SJSA1 (cell line): Measurements from ENCODE around the gene LRMDA. TPM values are rescaled to one million over a fixed set of nuclear protein-coding genes. Genes with fewer than 3 reads are reported as not detected.
"Not testable (repeated sequence)": the region's sequence is repeated elsewhere in the genome, so short reads cannot be mapped to it uniquely, and the experiment has no call there.

ENCODE experiments used
- DNase-seq, 2 experiments: peaks; one replicate each; pipeline ENCODE4 v3.0.0-alpha.2; 2015 to 2020; ENCODE audit warnings: low spot score in 2 of 2, low read depth in 1 of 2
- H3K27ac ChIP-seq: fragments of 250-450 bp; sonication (Bioruptor Pico); 2 replicates; pipeline ENCODE4 v1.5.1; 2020; ENCODE audit warnings: mild to moderate bottlenecking, moderate library complexity
- H3K27me3 ChIP-seq: fragments of 250-450 bp; sonication (Bioruptor Pico); replicated peaks from 2 replicates; pipeline ENCODE4 v1.5.1; 2020; ENCODE audit warnings: mild to moderate bottlenecking, moderate library complexity
- H3K36me3 ChIP-seq: fragments of 250-450 bp; sonication (Bioruptor Pico); 2 replicates; pipeline ENCODE4 v1.5.1; 2020; ENCODE audit warnings: mild to moderate bottlenecking
- H3K4me1 ChIP-seq: fragments of 250-450 bp; sonication (Bioruptor Pico); replicated peaks from 2 replicates; pipeline ENCODE4 v1.6.1; 2021; ENCODE audit warnings: mild to moderate bottlenecking
- H3K4me3 ChIP-seq: fragments of 250-450 bp; sonication (Bioruptor Pico); 2 replicates; pipeline ENCODE4 v1.5.1; 2020; ENCODE audit warnings: mild to moderate bottlenecking
- H3K9me3 ChIP-seq: fragments of 250-450 bp; sonication (Bioruptor Pico); replicated peaks from 2 replicates; pipeline ENCODE4 v1.5.1; 2020; ENCODE audit warnings: mild to moderate bottlenecking
- total RNA-seq: library from RNA; depleted of rRNA; stranded (reverse); fragments of >200 nt; shearing (Covaris generic); gene quantifications from 2 replicates; pipeline ENCODE4 v1.2.3, GENCODE V29; 2014

Gene LRMDA
- total RNA-seq, 1 experiment from 2014 or later, result not detected

- Histone ChIP-seq H3K36me3 (no peaks in the 10 kb centered on the region), H3K27ac (no peak overlapping the region), H3K4me1 (no peaks in the 10 kb centered on the region), H3K27me3 (no peaks in the 10 kb centered on the region), H3K9me3 (no peaks in the 10 kb centered on the region), H3K4me3 (no peak overlapping the region)
- DNase-seq, result no peak
Observed at GRCh38 chr10:75733135-75733890, 301.9 kb downstream of the LRMDA start.

- H3K36me3 ChIP-seq, result no peaks in the 10 kb centered on the region
- H3K9me3 ChIP-seq, result no peaks in the 10 kb centered on the region
- no peak overlapping the region for H3K4me3 ChIP-seq
- no peak overlapping the region for H3K27ac ChIP-seq
- no peaks in the 10 kb centered on the region for H3K27me3 ChIP-seq
- no peak for DNase-seq
- H3K4me1 ChIP-seq, result no peaks in the 10 kb centered on the region
Observed at GRCh38 chr10:75736151-75736640, 304.8 kb downstream of the LRMDA start.

GRCh38 chr10:75736889-75737579 lies 305.6 kb downstream of the LRMDA start:
- Histone ChIP-seq H3K9me3 (no peaks in the 10 kb centered on the region), H3K27ac (no peak overlapping the region), H3K27me3 (no peaks in the 10 kb centered on the region), H3K4me1 (no peaks in the 10 kb centered on the region), H3K36me3 (no peaks in the 10 kb centered on the region), H3K4me3 (no peak overlapping the region)
- no peak for DNase-seq

- no peak overlapping the region for H3K4me3 ChIP-seq
- no peak for DNase-seq
- H3K4me1 ChIP-seq, result no peaks in the 10 kb centered on the region
- H3K9me3 ChIP-seq, result no peaks in the 10 kb centered on the region
- H3K27me3 ChIP-seq, result no peaks in the 10 kb centered on the region
- no peak overlapping the region for H3K27ac ChIP-seq
- no peaks in the 10 kb centered on the region for H3K36me3 ChIP-seq
Observed at GRCh38 chr10:75737580-75737949, 306.1 kb downstream of the LRMDA start.

GRCh38 chr10:75738924-75739323 lies 307.5 kb downstream of the LRMDA start:
- H3K4me3 ChIP-seq, result no peak overlapping the region
- H3K36me3 ChIP-seq, result no peaks in the 10 kb centered on the region
- H3K27ac ChIP-seq, result no peak overlapping the region
- no peaks in the 10 kb centered on the region for H3K9me3 ChIP-seq
- no peaks in the 10 kb centered on the region for H3K27me3 ChIP-seq
- no peaks in the 10 kb centered on the region for H3K4me1 ChIP-seq
- no peak for DNase-seq

- Histone ChIP-seq H3K4me1 (no peaks in the 10 kb centered on the region), H3K9me3 (no peaks in the 10 kb centered on the region), H3K27ac (no peak overlapping the region), H3K4me3 (no peak overlapping the region), H3K36me3 (no peaks in the 10 kb centered on the region), H3K27me3 (no peaks in the 10 kb centered on the region)
- no peak for DNase-seq
Observed at GRCh38 chr10:75739414-75740143, 308.2 kb downstream of the LRMDA start.

- Histone ChIP-seq H3K4me3 (no peak overlapping the region), H3K9me3 (no peaks in the 10 kb centered on the region), H3K4me1 (no peaks in the 10 kb centered on the region), H3K36me3 (no peaks in the 10 kb centered on the region), H3K27ac (no peak overlapping the region), H3K27me3 (no peaks in the 10 kb centered on the region)
- no peak for DNase-seq
Observed at GRCh38 chr10:75740541-75740940, 309.1 kb downstream of the LRMDA start.

GRCh38 chr10:75742355-75742754 lies 310.9 kb downstream of the LRMDA start:
- Histone ChIP-seq H3K27me3 (0 out of 2 replicates have a peak, but pooled peaks cover 2% of the 10 kb centered on the region), H3K36me3 (no peaks in the 10 kb centered on the region), H3K9me3 (no peaks in the 10 kb centered on the region), H3K4me3 (no peak overlapping the region), H3K27ac (no peak overlapping the region), H3K4me1 (no peaks in the 10 kb centered on the region)
- no peak for DNase-seq

GRCh38 chr10:75743291-75743778 lies 311.9 kb downstream of the LRMDA start:
- Histone ChIP-seq H3K27me3 (0 out of 2 replicates have a peak, but pooled peaks cover 4% of the 10 kb centered on the region), H3K27ac (no peak overlapping the region), H3K4me3 (no peak overlapping the region), H3K9me3 (no peaks in the 10 kb centered on the region), H3K4me1 (no peaks in the 10 kb centered on the region), H3K36me3 (no peaks in the 10 kb centered on the region)
- no peak for DNase-seq

GRCh38 chr10:75744261-75744660 lies 312.8 kb downstream of the LRMDA start:
- Histone ChIP-seq H3K27ac (no peak overlapping the region), H3K4me3 (no peak overlapping the region), H3K9me3 (no peaks in the 10 kb centered on the region), H3K36me3 (no peaks in the 10 kb centered on the region), H3K4me1 (no peaks in the 10 kb centered on the region), H3K27me3 (0 out of 2 replicates have a peak, but pooled peaks cover 4% of the 10 kb centered on the region)
- DNase-seq, result no peak

- no peaks in the 10 kb centered on the region for H3K4me1 ChIP-seq
- no peak overlapping the region for H3K4me3 ChIP-seq
- no peak overlapping the region for H3K27ac ChIP-seq
- DNase-seq, result no peak
- no peaks in the 10 kb centered on the region for H3K9me3 ChIP-seq
- H3K27me3 ChIP-seq, result 0 out of 2 replicates have a peak, but pooled peaks cover 4% of the 10 kb centered on the region
- no peaks in the 10 kb centered on the region for H3K36me3 ChIP-seq
Observed at GRCh38 chr10:75746356-75746755, 314.9 kb downstream of the LRMDA start.

- H3K9me3 ChIP-seq, H3K27me3 ChIP-seq, H3K36me3 ChIP-seq, H3K27ac ChIP-seq, DNase-seq, H3K4me1 ChIP-seq, H3K4me3 ChIP-seq: not testable (repeated sequence)
Observed at GRCh38 chr10:75750093-75750875, 318.9 kb downstream of the LRMDA start.

GRCh38 chr10:75751232-75751631 lies 319.8 kb downstream of the LRMDA start:
- Histone ChIP-seq H3K36me3 (no peaks in the 10 kb centered on the region), H3K4me1 (no peaks in the 10 kb centered on the region), H3K27ac (no peak overlapping the region), H3K4me3 (no peak overlapping the region), H3K27me3 (peaks cover 4% of the 10 kb centered on the region; the same call in 1 of the 2 replicates), H3K9me3 (no peaks in the 10 kb centered on the region)
- DNase-seq, result no peak
